Frontal cortex (tissue), 4 donors: ENCODE results near the gene SND1. TPM values are rescaled to one million over a fixed set of nuclear protein-coding genes. Genes with fewer than 3 reads are reported as not detected.

ENCODE experiments used
- DNase-seq, 2 donors: peaks; one replicate each; pipeline ENCODE4 v3.0.0; 2012; ENCODE audit warnings: low spot score in 2 of 2
- FAIRE-seq: peaks from 2 replicates; lab custom pipeline; 2012; peaks lifted over from hg19 to GRCh38; lab: Jason Lieb, UNC
- total RNA-seq: library from RNA; depleted of rRNA; stranded (reverse); fragments of >200 nt; gene quantifications from one replicate; pipeline ENCODE4 v1.2.3, GENCODE V29; 2014
- donor health status: control.
- donor health status: control.
- donor health status: control.

The SND1 gene
- total RNA-seq, 1 donor from 2014 or later, result 56.3 TPM

- no peak for DNase-seq
Measured at GRCh38 chr7:127995156-127995880, 343.3 kb downstream of the SND1 start.

GRCh38 chr7:127995881-127996215 lies 343.9 kb downstream of the SND1 start:
- no peak for FAIRE-seq

More at GRCh38 chr7:127995156-127995880, 343.3 kb downstream of the SND1 start:
- FAIRE-seq, result no peak

GRCh38 chr7:127996253-127997071 lies 344.5 kb downstream of the SND1 start:
- DNase-seq (no peak), FAIRE-seq (no peak)

More at GRCh38 chr7:127995881-127996215, 343.9 kb downstream of the SND1 start:
- no peak for DNase-seq

GRCh38 chr7:127997226-127997922 lies 345.4 kb downstream of the SND1 start:
- FAIRE-seq (no peak), DNase-seq (no peak)

- DNase-seq, result no peak
- no peak for FAIRE-seq
Measured at GRCh38 chr7:127998671-127999070, 346.7 kb downstream of the SND1 start.

GRCh38 chr7:128000048-128000447 lies 348.1 kb downstream of the SND1 start:
- FAIRE-seq (no peak), DNase-seq (no peak)

- DNase-seq (no peak), FAIRE-seq (no peak)
Measured at GRCh38 chr7:128000854-128001265, 348.9 kb downstream of the SND1 start.

- no peak for FAIRE-seq
- DNase-seq, result no peak
Measured at GRCh38 chr7:128003167-128003566, 351.2 kb downstream of the SND1 start.

- FAIRE-seq, result no peak
- no peak for DNase-seq
Measured at GRCh38 chr7:128003787-128004186, 351.8 kb downstream of the SND1 start.

GRCh38 chr7:128004623-128005022 lies 352.6 kb downstream of the SND1 start:
- DNase-seq (no peak), FAIRE-seq (no peak)

GRCh38 chr7:128005117-128005516 lies 353.1 kb downstream of the SND1 start:
- FAIRE-seq (no peak), DNase-seq (no peak)

GRCh38 chr7:128005759-128006159 lies 353.8 kb downstream of the SND1 start:
- DNase-seq (no peak), FAIRE-seq (no peak)

GRCh38 chr7:128006550-128007302 lies 354.7 kb downstream of the SND1 start:
- no peak for FAIRE-seq
- DNase-seq, result no peak

GRCh38 chr7:128007303-128007680 lies 355.3 kb downstream of the SND1 start:
- FAIRE-seq, result no peak
- no peak for DNase-seq

GRCh38 chr7:128008141-128008540 lies 356.1 kb downstream of the SND1 start:
- FAIRE-seq (no peak), DNase-seq (no peak)

GRCh38 chr7:128008744-128009143 lies 356.8 kb downstream of the SND1 start:
- FAIRE-seq (no peak), DNase-seq (no peak)

- FAIRE-seq, result no peak
- no peak for DNase-seq
Measured at GRCh38 chr7:128010391-128011127, 358.6 kb downstream of the SND1 start.

- FAIRE-seq (no peak), DNase-seq (no peak)
Measured at GRCh38 chr7:128011131-128011661, 359.2 kb downstream of the SND1 start.

- no peak for DNase-seq
- FAIRE-seq, result no peak
Measured at GRCh38 chr7:128014811-128015210, 362.8 kb downstream of the SND1 start.
